H9 (cell line): ENCODE measurements around the gene CBR3. TPM values are rescaled to one million over a fixed set of nuclear protein-coding genes. Genes with fewer than 3 reads are reported as not detected.
"Not testable (repeated sequence)": the region's sequence is repeated elsewhere in the genome, so short reads cannot be mapped to it uniquely, and the experiment has no call there.

Experiments
- DNase-seq: peaks from one replicate; pipeline ENCODE4 v3.0.0-alpha.2; 2017
- H2AFZ ChIP-seq: one replicate; pipeline ENCODE4 v1.6.1; 2013; ENCODE audit warnings: mild to moderate bottlenecking, low read length, control low read depth, moderate library complexity
- H2AK5ac ChIP-seq: 2 replicates; pipeline ENCODE4 v1.6.1; 2013; ENCODE audit warnings: low read length, control low read depth, mixed read lengths; ENCODE audit not compliant: insufficient read length
- H2BK120ac ChIP-seq: one replicate; pipeline ENCODE4 v1.6.1; 2013; ENCODE audit warnings: low read depth, mild to moderate bottlenecking, low read length, control low read depth, inconsistent platforms; ENCODE audit not compliant: poor library complexity, severe bottlenecking
- H2BK12ac ChIP-seq: 2 replicates; pipeline ENCODE4 v1.6.1; 2013; ENCODE audit warnings: low read length, control low read depth, mixed read lengths, low read depth; ENCODE audit not compliant: insufficient read length
- H2BK15ac ChIP-seq: 2 replicates; pipeline ENCODE4 v1.6.1; 2013; ENCODE audit warnings: low read depth, low read length, control low read depth
- H2BK20ac ChIP-seq: one replicate; pipeline ENCODE4 v1.6.1; 2013; ENCODE audit warnings: low read depth, mild to moderate bottlenecking, low read length, control low read depth, inconsistent platforms; ENCODE audit not compliant: poor library complexity, severe bottlenecking
- H2BK5ac ChIP-seq: 2 replicates; pipeline ENCODE4 v1.6.1; 2013; ENCODE audit warnings: low read length, control low read depth, mixed read lengths; ENCODE audit not compliant: insufficient read length
- H3K14ac ChIP-seq: 2 replicates; pipeline ENCODE4 v1.6.1; 2013; ENCODE audit warnings: low read length, control low read depth; ENCODE audit not compliant: insufficient read depth
- H3K18ac ChIP-seq: 2 replicates; pipeline ENCODE4 v1.6.1; 2013; ENCODE audit warnings: low read depth, mild to moderate bottlenecking, mixed read lengths, low read length, control low read depth; ENCODE audit not compliant: insufficient read length
- H3K23ac ChIP-seq: 2 replicates; pipeline ENCODE4 v1.6.1; 2013; ENCODE audit warnings: low read length, control low read depth, mixed read lengths, low read depth; ENCODE audit not compliant: insufficient read length
- H3K23me2 ChIP-seq: 2 replicates; pipeline ENCODE4 v1.6.1; 2013; ENCODE audit warnings: low read depth, mild to moderate bottlenecking, mixed read lengths, low read length, control low read depth; ENCODE audit not compliant: insufficient read length, poor library complexity, severe bottlenecking
- H3K27ac ChIP-seq: 2 replicates; pipeline ENCODE4 v1.5.1; 2013; ENCODE audit warnings: low read length, control low read depth, mixed read lengths, low read depth; ENCODE audit not compliant: insufficient read length
- H3K27me3 ChIP-seq: 2 replicates; pipeline ENCODE4 v1.6.1; 2013; ENCODE audit warnings: low read length, control low read depth, inconsistent platforms; ENCODE audit not compliant: insufficient read depth
- H3K4ac ChIP-seq: 2 replicates; pipeline ENCODE4 v1.6.1; 2013; ENCODE audit warnings: low read depth, mild to moderate bottlenecking, control low read depth, inconsistent platforms, low read length, moderate library complexity
- H3K4me1 ChIP-seq: 2 replicates; pipeline ENCODE4 v1.6.1; 2013; ENCODE audit warnings: low read length, control low read depth, inconsistent platforms; ENCODE audit not compliant: insufficient read depth
- H3K4me2 ChIP-seq: 2 replicates; pipeline ENCODE4 v1.6.1; 2013; ENCODE audit warnings: low read length, control low read depth, mixed read lengths; ENCODE audit not compliant: insufficient read length, insufficient read depth
- H3K56ac ChIP-seq: 2 replicates; pipeline ENCODE4 v1.6.1; 2013; ENCODE audit warnings: low read depth, mild to moderate bottlenecking, mixed read lengths, low read length, control low read depth; ENCODE audit not compliant: insufficient read length
- H3K79me1 ChIP-seq: 2 replicates; pipeline ENCODE4 v1.6.1; 2013; ENCODE audit warnings: low read depth, mild to moderate bottlenecking, moderate library complexity, low read length, control low read depth, inconsistent platforms; ENCODE audit not compliant: insufficient read depth, poor library complexity, severe bottlenecking
- H3K79me2 ChIP-seq: 2 replicates; pipeline ENCODE4 v1.6.1; 2013; ENCODE audit warnings: low read length, control low read depth, inconsistent platforms; ENCODE audit not compliant: insufficient read depth
- H3K9ac ChIP-seq: 2 replicates; pipeline ENCODE4 v1.6.1; 2013; ENCODE audit warnings: low read length, control low read depth, mixed read lengths; ENCODE audit not compliant: insufficient read length; ENCODE audit errors: extremely low read depth
- H3K9me3 ChIP-seq: one replicate; pipeline ENCODE4 v1.6.1; 2013; ENCODE audit warnings: low read depth, low read length, inconsistent platforms; ENCODE audit not compliant: control insufficient read depth
- H3T11ph ChIP-seq: one replicate; pipeline ENCODE4 v1.6.1; 2013; ENCODE audit warnings: mild to moderate bottlenecking, low read length, control low read depth, inconsistent platforms
- H4K20me1 ChIP-seq: one replicate; pipeline ENCODE4 v1.6.1; 2013; ENCODE audit not compliant: control insufficient read depth, insufficient read length, insufficient read depth
- H4K5ac ChIP-seq: 2 replicates; pipeline ENCODE4 v1.6.1; 2013; ENCODE audit warnings: low read depth, mild to moderate bottlenecking, mixed read lengths, low read length, control low read depth; ENCODE audit not compliant: insufficient read length
- H4K8ac ChIP-seq: replicated peaks from 2 replicates; pipeline ENCODE4 v1.6.1; 2013; ENCODE audit warnings: low read length, control low read depth, mixed read lengths, low read depth; ENCODE audit not compliant: insufficient read length
- H4K91ac ChIP-seq: 2 replicates; pipeline ENCODE4 v1.6.1; 2013; ENCODE audit warnings: low read depth, mild to moderate bottlenecking, moderate library complexity, mixed read lengths, low read length, control low read depth; ENCODE audit not compliant: insufficient read length
- H3K27ac Mint-ChIP-seq, 3 experiments: 2 replicates in 2 of 3; 3 replicates in 1 of 3; pipeline ENCODE4 v1.8.0; 2020 to 2021; ENCODE audit warnings: mixed read lengths in 3 of 3, mild to moderate bottlenecking in 1 of 3, moderate library complexity in 1 of 3
- H3K27me3 Mint-ChIP-seq: 2 replicates; pipeline ENCODE4 v1.8.0; 2021; ENCODE audit warnings: low read depth, mild to moderate bottlenecking, moderate library complexity, mixed read lengths
- H3K36me3 Mint-ChIP-seq, 3 experiments: 2 replicates in 2 of 3; 3 replicates in 1 of 3; pipeline ENCODE4 v1.8.0; 2020 to 2021; ENCODE audit warnings: low read depth in 3 of 3, mixed read lengths in 3 of 3; ENCODE audit not compliant: insufficient read depth in 1 of 3
- H3K4me1 Mint-ChIP-seq, 2 experiments: 2 replicates each; pipeline ENCODE4 v1.8.0; 2020; ENCODE audit warnings: mixed read lengths in 2 of 2
- H3K4me3 Mint-ChIP-seq, 2 experiments: 2 replicates in 1 of 2; 3 replicates in 1 of 2; pipeline ENCODE4 v1.8.0; 2020 to 2021; ENCODE audit warnings: mild to moderate bottlenecking in 2 of 2, mixed read lengths in 2 of 2, moderate library complexity in 1 of 2
- H3K9me3 Mint-ChIP-seq, 2 experiments: 2 replicates in 1 of 2; 3 replicates in 1 of 2; pipeline ENCODE4 v1.8.0; 2020; ENCODE audit warnings: mild to moderate bottlenecking in 2 of 2, mixed read lengths in 2 of 2, moderate library complexity in 1 of 2
- WGBS: extraction: QIAGEN DNeasy Blood & Tissue Kit; methylation state at CpG from one replicate; pipeline ENCODE4 v1.1.7; 2013; ENCODE audit warnings: missing lambda C conversion rate, low lambda C conversion rate, mixed read lengths; ENCODE audit not compliant: insufficient read length; ENCODE audit errors: extremely low coverage; 5-methylcytosine and 5-hydroxymethylcytosine counted together
- total RNA-seq: library from RNA; stranded (reverse); gene quantifications from 2 replicates; pipeline ENCODE4 v1.2.1, GENCODE V29; 2021
- TF ChIP-seq, protein P1 (sequence below): fragments of 200-600 bp; sonication (generic); conservative IDR thresholded peaks from 3 replicates; pipeline ENCODE4 v1.8.0; 2021; ENCODE audit warnings: antibody characterized with exemption, mild to moderate bottlenecking

The CBR3 gene
- total RNA-seq, 1 experiment from 2014 or later, result 2.4 TPM

- peaks cover 2% of the 10 kb centered on the region; the same call in 1 of the 2 replicates for H3K4me1 ChIP-seq
- H3K23ac ChIP-seq, result no peak overlapping the region
- no peak overlapping the region for H2BK15ac ChIP-seq
- H3K56ac ChIP-seq, result no peak overlapping the region
- H3K14ac ChIP-seq, result no peak overlapping the region; the same call in 1 of the 2 replicates
- H3K9me3 ChIP-seq, result no peaks in the 10 kb centered on the region
- H3K4ac ChIP-seq, result no peak overlapping the region
- H4K91ac ChIP-seq, result no peak overlapping the region
- no peaks in the 10 kb centered on the region for H3K79me2 ChIP-seq
- Mint-ChIP-seq H3K36me3 (no peaks in the 10 kb centered on the region; a peak in 1 of 7 replicates), H3K4me1 (peaks cover 23 to 29% of the 10 kb centered on the region in 2 experiments), H3K27ac (no peak overlapping the region; a peak in 1 of 7 replicates), H3K4me3 (peak overlapping the region; percentile 65 to 83), H3K27me3 (peaks cover 66% of the 10 kb centered on the region), H3K9me3 (0 out of 5 replicates have a peak, but pooled peaks cover 0 to 3% of the 10 kb centered on the region in 2 experiments)
- peaks cover 19% of the 10 kb centered on the region for H3K23me2 ChIP-seq
- H2BK5ac ChIP-seq, result no peak overlapping the region
- no peaks in the 10 kb centered on the region for H3K79me1 ChIP-seq
- WGBS, result no CpG with 5 or more reads among the region's 60 CpGs
- TF ChIP-seq, protein P1, sequence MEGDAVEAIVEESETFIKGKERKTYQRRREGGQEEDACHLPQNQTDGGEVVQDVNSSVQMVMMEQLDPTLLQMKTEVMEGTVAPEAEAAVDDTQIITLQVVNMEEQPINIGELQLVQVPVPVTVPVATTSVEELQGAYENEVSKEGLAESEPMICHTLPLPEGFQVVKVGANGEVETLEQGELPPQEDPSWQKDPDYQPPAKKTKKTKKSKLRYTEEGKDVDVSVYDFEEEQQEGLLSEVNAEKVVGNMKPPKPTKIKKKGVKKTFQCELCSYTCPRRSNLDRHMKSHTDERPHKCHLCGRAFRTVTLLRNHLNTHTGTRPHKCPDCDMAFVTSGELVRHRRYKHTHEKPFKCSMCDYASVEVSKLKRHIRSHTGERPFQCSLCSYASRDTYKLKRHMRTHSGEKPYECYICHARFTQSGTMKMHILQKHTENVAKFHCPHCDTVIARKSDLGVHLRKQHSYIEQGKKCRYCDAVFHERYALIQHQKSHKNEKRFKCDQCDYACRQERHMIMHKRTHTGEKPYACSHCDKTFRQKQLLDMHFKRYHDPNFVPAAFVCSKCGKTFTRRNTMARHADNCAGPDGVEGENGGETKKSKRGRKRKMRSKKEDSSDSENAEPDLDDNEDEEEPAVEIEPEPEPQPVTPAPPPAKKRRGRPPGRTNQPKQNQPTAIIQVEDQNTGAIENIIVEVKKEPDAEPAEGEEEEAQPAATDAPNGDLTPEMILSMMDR, result no peak
- peak; percentile 62 for DNase-seq
- peaks cover 5% of the 10 kb centered on the region; the same call in 1 of the 2 replicates for H3K27me3 ChIP-seq
- no peak overlapping the region for H2AFZ ChIP-seq
- H4K5ac ChIP-seq, result no peak overlapping the region
- H3K27ac ChIP-seq, result no peak overlapping the region
- H2BK20ac ChIP-seq, result no peak overlapping the region
- H2BK120ac ChIP-seq, result no peak overlapping the region
- no peak overlapping the region for H2BK12ac ChIP-seq
- no peak overlapping the region for H3T11ph ChIP-seq
- peak overlapping the region; percentile 86 for H3K4me2 ChIP-seq
- H2AK5ac ChIP-seq, result no peak overlapping the region
- H3K18ac ChIP-seq, result no peak overlapping the region
- no peak overlapping the region for H3K9ac ChIP-seq
- H4K20me1 ChIP-seq, result no peaks in the 10 kb centered on the region
- no peak overlapping the region for H4K8ac ChIP-seq
These were observed 668 bp downstream of the CBR3 start for GRCh38 chr21:36135391-36136102.

- not testable (repeated sequence) for H3K27me3 ChIP-seq, H2BK15ac ChIP-seq, H3K23ac ChIP-seq, H3K27ac Mint-ChIP-seq, H2BK5ac ChIP-seq, H3K18ac ChIP-seq, H3K4me2 ChIP-seq, H2AFZ ChIP-seq, H2BK12ac ChIP-seq, H3K9ac ChIP-seq, H4K91ac ChIP-seq, H2AK5ac ChIP-seq, H4K8ac ChIP-seq, H3K14ac ChIP-seq, H3K27ac ChIP-seq, H2BK20ac ChIP-seq, H3K4ac ChIP-seq, H3K4me1 ChIP-seq, H3K79me2 ChIP-seq, H3K79me1 ChIP-seq, H3K56ac ChIP-seq, H4K5ac ChIP-seq, H2BK120ac ChIP-seq, H3K4me3 Mint-ChIP-seq, H3T11ph ChIP-seq, H3K36me3 Mint-ChIP-seq, H3K9me3 ChIP-seq, DNase-seq, H4K20me1 ChIP-seq, H3K9me3 Mint-ChIP-seq
- Mint-ChIP-seq H3K4me1 (peaks cover 20 to 24% of the 10 kb centered on the region in 2 experiments), H3K27me3 (peaks cover 31% of the 10 kb centered on the region)
- no CpG with 5 or more reads among the region's 13 CpGs for WGBS
- H3K23me2 ChIP-seq, result peaks cover 15% of the 10 kb centered on the region
These were observed 4.9 kb downstream of the CBR3 start for GRCh38 chr21:36139791-36140190.
